Epithelial cell of esophagus (primary cell): ENCODE results near the gene RNF212B.
"Not testable (repeated sequence)": the region's sequence is repeated elsewhere in the genome, so short reads cannot be mapped to it uniquely, and the experiment has no call there.

ENCODE experiments used
- DNase-seq: peaks from one replicate; pipeline ENCODE4 v3.0.0; 2010; ENCODE audit warnings: low read depth
- H3K4me3 ChIP-seq: 2 replicates; pipeline ENCODE4 v1.5.1; 2011; ENCODE audit warnings: mild to moderate bottlenecking, low read length, control low read depth
- TF ChIP-seq, protein P1 (sequence below): IDR thresholded peaks from 2 replicates; pipeline ENCODE4 v1.5.1; 2011; ENCODE audit warnings: low read depth, mild to moderate bottlenecking, low read length, control low read depth, inconsistent platforms; ENCODE audit not compliant: insufficient read depth; ENCODE audit errors: missing control alignments

The RNF212B gene

DNA sequence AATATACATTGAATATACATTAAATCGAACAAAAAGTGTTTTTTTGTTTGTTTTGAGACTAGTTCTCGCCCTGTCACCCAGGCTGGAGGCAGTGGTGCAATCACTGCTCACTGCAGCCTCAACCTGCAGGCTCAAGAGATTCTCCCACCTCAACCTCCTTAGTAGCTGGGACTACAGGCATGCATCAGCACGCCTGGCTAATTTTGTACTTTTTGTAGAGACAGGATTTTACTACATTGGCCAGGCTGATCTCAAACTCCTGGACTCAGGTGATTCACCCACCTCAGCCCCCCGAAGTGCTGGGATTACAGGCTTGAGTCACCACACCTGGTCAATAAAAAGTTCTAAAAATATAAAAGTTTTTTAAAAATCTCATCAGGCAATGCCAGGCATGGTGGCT lies 10.2 kb upstream of the RNF212B start:
- DNase-seq = peak; percentile 69
- H3K4me3 ChIP-seq = no peak overlapping the region
- TF ChIP-seq, protein P1, sequence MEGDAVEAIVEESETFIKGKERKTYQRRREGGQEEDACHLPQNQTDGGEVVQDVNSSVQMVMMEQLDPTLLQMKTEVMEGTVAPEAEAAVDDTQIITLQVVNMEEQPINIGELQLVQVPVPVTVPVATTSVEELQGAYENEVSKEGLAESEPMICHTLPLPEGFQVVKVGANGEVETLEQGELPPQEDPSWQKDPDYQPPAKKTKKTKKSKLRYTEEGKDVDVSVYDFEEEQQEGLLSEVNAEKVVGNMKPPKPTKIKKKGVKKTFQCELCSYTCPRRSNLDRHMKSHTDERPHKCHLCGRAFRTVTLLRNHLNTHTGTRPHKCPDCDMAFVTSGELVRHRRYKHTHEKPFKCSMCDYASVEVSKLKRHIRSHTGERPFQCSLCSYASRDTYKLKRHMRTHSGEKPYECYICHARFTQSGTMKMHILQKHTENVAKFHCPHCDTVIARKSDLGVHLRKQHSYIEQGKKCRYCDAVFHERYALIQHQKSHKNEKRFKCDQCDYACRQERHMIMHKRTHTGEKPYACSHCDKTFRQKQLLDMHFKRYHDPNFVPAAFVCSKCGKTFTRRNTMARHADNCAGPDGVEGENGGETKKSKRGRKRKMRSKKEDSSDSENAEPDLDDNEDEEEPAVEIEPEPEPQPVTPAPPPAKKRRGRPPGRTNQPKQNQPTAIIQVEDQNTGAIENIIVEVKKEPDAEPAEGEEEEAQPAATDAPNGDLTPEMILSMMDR = no peak

DNA sequence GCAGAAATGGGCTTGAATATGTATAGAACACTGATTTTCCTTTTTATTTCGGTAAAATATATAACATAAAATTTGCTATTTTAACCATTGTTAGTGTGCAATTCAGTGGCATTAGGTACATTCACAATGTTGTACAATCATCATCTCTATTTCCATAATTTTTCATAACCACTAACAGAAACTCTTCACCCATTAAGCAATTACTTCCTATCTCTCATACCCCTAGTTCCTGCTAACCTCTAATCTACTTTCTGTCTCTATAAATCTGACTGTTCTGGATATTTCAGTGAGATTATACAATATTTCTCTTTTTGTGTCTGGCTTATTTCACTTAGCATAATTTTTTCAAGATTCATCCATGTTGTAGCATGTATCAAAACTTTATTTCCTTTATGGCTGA lies 8.9 kb upstream of the RNF212B start:
- H3K4me3 ChIP-seq = no peak overlapping the region
- TF ChIP-seq, protein P1 = no peak
- no peak for DNase-seq

DNA sequence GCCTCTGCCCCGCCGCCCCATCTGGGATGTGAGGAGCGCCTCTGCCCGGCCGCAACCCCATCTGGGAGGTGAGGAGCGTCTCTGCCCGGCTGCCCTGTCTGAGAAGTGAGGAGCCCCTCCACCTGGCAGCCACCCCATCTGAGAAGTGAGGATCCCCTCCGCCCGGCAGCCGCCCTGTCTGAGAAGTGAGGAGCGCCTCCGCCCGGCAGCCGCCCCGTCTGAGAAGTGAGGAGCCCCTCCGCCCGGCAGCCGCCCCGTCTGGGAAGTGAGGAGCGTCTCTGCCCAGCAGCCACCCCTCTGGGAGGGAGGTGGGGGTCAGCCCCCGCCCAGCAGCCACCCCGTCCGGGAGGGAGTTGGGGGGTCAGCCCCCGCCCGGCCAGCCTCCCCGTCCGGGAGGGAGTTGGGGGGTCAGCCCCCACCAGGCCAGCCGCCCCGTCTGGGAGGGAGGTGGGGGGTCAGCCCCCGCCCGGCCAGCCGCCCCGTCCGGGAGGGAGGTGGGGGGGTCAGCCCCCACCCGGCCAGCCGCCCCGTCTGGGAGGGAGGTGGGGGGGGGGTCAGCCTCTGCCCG lies 5.4 kb upstream of the RNF212B start:
- not testable (repeated sequence) for DNase-seq, H3K4me3 ChIP-seq

DNA sequence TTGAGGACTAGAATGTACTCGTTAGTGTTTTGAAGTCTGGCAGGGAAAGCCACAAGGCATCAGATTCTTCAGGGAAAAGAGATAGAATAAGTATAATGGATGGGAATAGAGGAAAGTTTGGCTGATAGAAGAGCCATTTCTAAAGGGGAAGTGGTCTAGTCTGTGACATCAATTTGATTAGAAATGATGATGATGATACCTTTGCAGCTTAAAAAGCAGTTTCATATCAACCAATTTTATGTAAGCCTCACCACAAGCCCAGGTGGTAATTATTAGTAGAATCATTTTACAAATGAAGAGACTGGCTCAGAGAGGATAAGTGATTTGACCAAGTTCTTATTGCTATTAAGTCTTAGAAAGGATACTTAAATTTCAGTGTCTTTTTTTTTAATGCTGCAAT lies 2.9 kb downstream of the RNF212B start:
- TF ChIP-seq, protein P1 = no peak
- no peak overlapping the region for H3K4me3 ChIP-seq
- no peak for DNase-seq

DNA sequence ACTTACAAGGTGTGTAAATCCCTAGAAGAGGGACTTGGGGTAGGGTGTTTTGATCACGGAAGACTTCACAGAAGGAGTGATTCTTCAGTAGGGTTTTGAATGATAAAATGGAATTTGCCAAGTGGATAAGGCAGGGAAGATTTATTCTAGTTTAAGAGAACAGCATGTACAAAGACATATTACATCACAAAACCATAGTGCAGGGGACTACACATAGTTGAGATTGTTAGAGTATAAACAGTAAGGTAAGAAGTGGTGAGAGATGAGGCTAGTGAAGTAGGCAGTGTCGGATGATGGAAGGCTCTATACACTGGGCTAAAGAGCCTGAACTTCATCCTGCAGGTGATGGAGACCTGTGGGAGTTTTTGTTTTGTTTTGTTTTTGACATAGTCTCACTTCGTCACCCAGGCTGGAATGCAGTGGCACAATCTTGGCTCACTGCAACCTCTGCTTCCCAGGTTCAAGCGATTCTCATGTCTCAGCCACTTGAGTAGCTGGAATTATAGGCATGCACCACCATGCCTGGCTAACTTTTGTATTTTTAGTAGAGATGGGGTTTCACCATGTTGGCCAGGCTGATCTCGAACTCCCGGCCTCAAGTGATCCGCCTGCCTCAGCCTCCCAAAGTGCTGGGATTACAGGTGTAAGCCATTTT lies 3.5 kb downstream of the RNF212B start:
- not testable (repeated sequence) for H3K4me3 ChIP-seq, DNase-seq

DNA sequence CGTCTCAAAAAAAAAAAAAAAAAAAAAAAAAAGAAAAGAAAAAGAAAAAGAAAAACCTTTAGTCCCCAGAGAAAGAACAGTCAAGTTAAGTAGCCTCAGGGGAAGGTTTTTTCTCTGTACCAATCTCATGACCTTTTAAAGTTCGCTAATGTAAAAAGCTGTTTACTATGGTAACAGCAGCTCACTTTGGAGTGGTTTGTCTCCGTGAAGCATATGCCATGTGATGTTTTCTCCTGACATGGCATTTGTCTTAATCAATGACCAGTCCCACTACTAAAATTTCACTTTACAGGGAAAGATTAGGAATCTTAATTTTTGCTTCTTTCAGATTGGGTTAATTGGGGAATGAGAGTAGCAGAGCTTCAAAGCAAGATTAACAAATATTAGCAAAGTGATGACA lies 4.3 kb downstream of the RNF212B start:
- H3K4me3 ChIP-seq = no peak overlapping the region
- DNase-seq = no peak
- TF ChIP-seq, protein P1 = no peak

DNA sequence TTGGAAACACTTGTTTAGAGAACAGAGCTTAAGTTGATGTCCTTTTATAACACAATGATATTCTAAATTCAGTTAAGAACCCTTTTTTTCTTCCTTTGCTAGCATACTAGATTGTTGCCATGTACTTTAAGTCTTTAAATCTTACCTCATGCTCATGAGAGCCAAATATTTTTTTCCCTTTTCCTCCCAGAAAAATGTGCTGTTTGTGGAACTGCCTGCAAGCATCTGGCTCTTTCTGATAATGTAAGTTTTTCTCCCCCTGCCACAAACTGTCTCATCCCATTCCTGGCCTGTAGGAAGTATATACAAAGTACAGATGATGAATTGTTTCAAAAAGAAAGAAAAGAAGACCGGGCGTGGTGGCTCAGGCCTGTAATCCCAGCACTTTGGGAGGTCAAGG lies 5.3 kb downstream of the RNF212B start:
- TF ChIP-seq, protein P1 = no peak
- no peak overlapping the region for H3K4me3 ChIP-seq

DNA sequence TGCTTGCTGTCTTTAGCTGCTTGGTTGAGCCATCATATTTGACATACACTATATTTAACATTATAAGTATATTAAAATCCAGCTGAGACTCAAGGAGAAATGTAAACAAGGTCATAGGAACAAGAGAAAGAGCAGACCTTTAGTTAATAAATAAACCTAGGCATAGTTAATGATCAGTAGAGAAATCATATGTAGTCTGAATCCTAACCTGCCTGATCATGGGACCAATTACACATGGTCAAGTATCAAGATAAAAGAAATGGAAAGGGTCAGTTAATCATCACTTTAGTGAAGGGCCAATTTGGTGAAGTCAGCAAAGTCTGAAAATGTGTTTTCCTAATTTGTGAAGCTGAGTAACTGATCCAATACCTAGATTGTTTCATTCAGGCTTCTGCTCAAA lies 7.5 kb downstream of the RNF212B start:
- TF ChIP-seq, protein P1 = no peak
- no peak for DNase-seq
- H3K4me3 ChIP-seq = no peak overlapping the region

More for the DNA sequence above, 5.3 kb downstream of the RNF212B start:
- no peak for DNase-seq
